Ectodermal cell (in vitro differentiated cells): ENCODE measurements around the gene ADAMTSL3. TPM values are rescaled to one million over a fixed set of nuclear protein-coding genes. Genes with fewer than 3 reads are reported as not detected.
A peak's percentile ranks its signal among the peaks of the same experiment; 100 is the strongest.

ENCODE experiments used
- H3K27ac ChIP-seq: 2 replicates; pipeline ENCODE4 v1.7.0; 2013; ENCODE audit warnings: mild to moderate bottlenecking, low read depth, low read length; ENCODE audit not compliant: insufficient read depth, poor library complexity, severe bottlenecking
- H3K27me3 ChIP-seq: 2 replicates; pipeline ENCODE4 v1.7.0; 2013; ENCODE audit warnings: mild to moderate bottlenecking, low read length; ENCODE audit not compliant: insufficient read depth, control insufficient read depth, poor library complexity, severe bottlenecking
- H3K36me3 ChIP-seq: one replicate; pipeline ENCODE4 v1.7.0; 2013; ENCODE audit warnings: low read length; ENCODE audit not compliant: control insufficient read depth, insufficient read depth
- H3K4me1 ChIP-seq: one replicate; pipeline ENCODE4 v1.7.0; 2013; ENCODE audit warnings: low read length; ENCODE audit not compliant: control insufficient read depth, insufficient read depth
- H3K4me3 ChIP-seq: 2 replicates; pipeline ENCODE4 v1.7.0; 2013; ENCODE audit warnings: low read depth, low read length, control low read depth; ENCODE audit not compliant: insufficient read depth
- H3K9me3 ChIP-seq: 2 replicates; pipeline ENCODE4 v1.7.0; 2013; ENCODE audit warnings: mild to moderate bottlenecking, low read length, moderate library complexity; ENCODE audit not compliant: control insufficient read depth
- WGBS, 2 experiments: methylation state at CpG; one replicate each; pipeline ENCODE4 v1.1.7; 2013; ENCODE audit warnings: missing lambda C conversion rate in 2 of 2; 5-methylcytosine and 5-hydroxymethylcytosine counted together
- polyA plus RNA-seq, 4 experiments: library from polyadenylated mRNA; stranded (reverse); fragments of 50-300 nt; gene quantifications; one replicate each; pipeline ENCODE4 v1.2.3, GENCODE V29; 2013

Gene ADAMTSL3, protein sequence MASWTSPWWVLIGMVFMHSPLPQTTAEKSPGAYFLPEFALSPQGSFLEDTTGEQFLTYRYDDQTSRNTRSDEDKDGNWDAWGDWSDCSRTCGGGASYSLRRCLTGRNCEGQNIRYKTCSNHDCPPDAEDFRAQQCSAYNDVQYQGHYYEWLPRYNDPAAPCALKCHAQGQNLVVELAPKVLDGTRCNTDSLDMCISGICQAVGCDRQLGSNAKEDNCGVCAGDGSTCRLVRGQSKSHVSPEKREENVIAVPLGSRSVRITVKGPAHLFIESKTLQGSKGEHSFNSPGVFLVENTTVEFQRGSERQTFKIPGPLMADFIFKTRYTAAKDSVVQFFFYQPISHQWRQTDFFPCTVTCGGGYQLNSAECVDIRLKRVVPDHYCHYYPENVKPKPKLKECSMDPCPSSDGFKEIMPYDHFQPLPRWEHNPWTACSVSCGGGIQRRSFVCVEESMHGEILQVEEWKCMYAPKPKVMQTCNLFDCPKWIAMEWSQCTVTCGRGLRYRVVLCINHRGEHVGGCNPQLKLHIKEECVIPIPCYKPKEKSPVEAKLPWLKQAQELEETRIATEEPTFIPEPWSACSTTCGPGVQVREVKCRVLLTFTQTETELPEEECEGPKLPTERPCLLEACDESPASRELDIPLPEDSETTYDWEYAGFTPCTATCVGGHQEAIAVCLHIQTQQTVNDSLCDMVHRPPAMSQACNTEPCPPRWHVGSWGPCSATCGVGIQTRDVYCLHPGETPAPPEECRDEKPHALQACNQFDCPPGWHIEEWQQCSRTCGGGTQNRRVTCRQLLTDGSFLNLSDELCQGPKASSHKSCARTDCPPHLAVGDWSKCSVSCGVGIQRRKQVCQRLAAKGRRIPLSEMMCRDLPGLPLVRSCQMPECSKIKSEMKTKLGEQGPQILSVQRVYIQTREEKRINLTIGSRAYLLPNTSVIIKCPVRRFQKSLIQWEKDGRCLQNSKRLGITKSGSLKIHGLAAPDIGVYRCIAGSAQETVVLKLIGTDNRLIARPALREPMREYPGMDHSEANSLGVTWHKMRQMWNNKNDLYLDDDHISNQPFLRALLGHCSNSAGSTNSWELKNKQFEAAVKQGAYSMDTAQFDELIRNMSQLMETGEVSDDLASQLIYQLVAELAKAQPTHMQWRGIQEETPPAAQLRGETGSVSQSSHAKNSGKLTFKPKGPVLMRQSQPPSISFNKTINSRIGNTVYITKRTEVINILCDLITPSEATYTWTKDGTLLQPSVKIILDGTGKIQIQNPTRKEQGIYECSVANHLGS (N-terminal part only)
- polyA plus RNA-seq (2013, experiment 1 of 4), result 0.57 TPM
- polyA plus RNA-seq (2013, experiment 2 of 4), result 1.1 TPM
- 0.91 TPM for polyA plus RNA-seq (2013, experiment 3 of 4)
- polyA plus RNA-seq (2013, experiment 4 of 4), result 0.85 TPM

DNA sequence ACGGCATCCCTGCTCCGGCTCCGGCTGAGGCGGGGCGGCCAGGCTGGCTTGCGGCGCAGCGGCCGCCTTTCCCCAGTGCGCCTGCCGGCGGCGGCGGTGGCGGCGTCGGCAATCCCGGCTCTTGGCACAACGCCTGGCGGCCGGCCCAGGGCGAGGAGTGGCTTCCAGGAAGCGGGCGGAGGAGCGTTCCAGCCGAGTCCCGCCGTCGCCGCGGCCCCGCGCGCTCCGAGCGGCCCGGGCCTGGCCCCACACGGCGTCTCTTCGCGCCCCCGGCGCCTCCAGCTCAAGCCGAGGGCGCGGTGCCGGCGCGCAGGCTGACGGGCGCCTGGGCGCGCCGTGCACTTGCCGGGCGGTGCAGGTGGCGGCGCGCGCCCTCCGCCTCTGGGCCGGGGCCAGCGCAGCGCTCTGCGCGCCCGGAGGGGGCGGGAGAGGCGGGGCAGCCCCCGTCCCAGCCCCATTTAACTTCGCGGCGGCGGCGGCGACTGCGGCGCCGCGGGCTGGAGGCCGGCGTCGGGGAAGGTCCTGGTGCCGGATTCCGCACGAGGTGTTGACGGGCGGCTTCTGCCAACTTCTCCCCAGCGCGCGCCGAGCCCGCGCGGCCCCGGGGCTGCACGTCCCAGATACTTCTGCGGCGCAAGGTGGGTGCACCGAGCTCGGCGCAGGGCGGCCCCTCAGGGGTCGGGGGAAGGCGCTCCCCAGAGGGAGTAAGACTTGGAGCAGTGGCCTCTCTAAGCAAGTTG, at the start of gene ADAMTSL3:
ADAMTSL3 (plus strand) TSS at position 485 of the 740 bp plus-strand sequence. CDS start 1,639 bp downstream, outside the sequence.
- WGBS, 2 experiments, result 1% methylated on average over 105 of the region's 105 CpGs
- Histone ChIP-seq H3K4me3 (peak within 1 kb of the TSS; percentile 40), H3K27ac (no peak within 1 kb of the TSS), H3K4me1 (peaks cover 4% of the 10 kb centered on the region), H3K36me3 (no peaks in the 10 kb centered on the region), H3K9me3 (no peaks in the 10 kb centered on the region), H3K27me3 (peaks cover 54% of the 10 kb centered on the region)

DNA sequence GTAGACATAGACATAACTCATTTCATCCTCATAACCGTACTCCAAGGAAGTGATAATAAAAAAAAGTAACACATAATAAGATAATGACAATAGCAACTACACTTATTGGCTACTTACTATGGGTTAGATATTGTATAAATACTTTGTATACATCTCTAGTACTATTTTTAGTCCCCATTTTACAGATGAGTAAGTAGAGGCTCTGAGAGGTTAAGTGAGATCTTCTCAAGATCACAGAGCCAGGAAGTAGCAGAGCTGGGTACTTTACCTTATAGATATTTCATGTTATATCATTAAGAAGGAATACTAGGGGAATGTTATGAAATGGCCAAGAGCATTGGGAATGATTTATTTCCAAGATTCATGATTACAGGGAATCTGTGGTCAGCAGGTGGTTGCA, 49.4 kb upstream of the ADAMTSL3 start:
- H3K27me3 ChIP-seq, result no peaks in the 10 kb centered on the region
- no peak overlapping the region for H3K4me3 ChIP-seq
- whole genome bisulfite sequencing, 2 experiments, result no CpG with 5 or more reads among the region's 1 CpG
- no peaks in the 10 kb centered on the region for H3K9me3 ChIP-seq
- H3K4me1 ChIP-seq, result no peaks in the 10 kb centered on the region
- H3K27ac ChIP-seq, result no peak overlapping the region
- no peaks in the 10 kb centered on the region for H3K36me3 ChIP-seq

DNA sequence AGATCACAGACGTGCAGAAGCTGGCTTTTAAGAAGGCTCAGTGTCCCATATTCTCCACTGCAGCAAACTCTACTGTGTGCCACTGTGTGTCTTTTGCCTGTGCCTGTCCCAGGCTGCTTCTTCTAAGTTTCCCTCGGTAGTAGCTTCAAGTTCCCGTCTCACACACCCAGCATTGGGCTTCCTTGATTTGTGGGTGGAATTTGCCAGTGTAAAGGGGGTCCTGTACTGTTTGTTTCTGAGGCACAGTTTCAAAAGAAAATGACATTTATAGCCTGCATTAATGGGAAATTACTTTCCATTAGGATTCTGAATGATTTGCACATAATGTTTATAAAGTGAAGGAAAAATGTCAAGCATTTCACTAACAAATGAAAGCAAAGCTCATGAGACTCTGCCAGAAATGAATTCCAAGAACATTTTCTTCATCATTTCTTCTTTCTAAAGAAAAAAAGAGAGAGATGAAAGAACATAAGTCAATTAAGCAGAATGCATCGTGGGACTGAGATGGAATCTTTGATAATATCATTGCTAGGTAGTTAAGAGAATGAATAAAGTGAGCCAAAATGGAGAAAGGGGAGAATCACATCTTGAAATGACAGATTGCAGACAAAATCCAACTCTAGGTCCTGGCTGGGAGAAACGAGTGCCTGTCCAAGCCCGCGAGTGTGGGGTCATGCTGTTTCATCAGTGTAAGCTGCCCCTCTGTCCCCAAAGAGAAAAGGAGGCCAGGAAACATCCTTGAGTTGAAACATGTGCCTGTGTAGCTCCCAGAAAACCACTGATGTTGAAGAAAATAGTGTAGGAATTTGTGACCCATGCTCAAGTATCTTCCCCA, 48.6 kb upstream of the ADAMTSL3 start:
- H3K9me3 ChIP-seq, result no peaks in the 10 kb centered on the region
- H3K4me3 ChIP-seq, result no peak overlapping the region
- no peaks in the 10 kb centered on the region for H3K36me3 ChIP-seq
- H3K4me1 ChIP-seq, result no peaks in the 10 kb centered on the region
- H3K27ac ChIP-seq, result no peak overlapping the region
- no peaks in the 10 kb centered on the region for H3K27me3 ChIP-seq
- 91% methylated on average over 7 of the region's 7 CpGs for WGBS, 2 experiments

DNA sequence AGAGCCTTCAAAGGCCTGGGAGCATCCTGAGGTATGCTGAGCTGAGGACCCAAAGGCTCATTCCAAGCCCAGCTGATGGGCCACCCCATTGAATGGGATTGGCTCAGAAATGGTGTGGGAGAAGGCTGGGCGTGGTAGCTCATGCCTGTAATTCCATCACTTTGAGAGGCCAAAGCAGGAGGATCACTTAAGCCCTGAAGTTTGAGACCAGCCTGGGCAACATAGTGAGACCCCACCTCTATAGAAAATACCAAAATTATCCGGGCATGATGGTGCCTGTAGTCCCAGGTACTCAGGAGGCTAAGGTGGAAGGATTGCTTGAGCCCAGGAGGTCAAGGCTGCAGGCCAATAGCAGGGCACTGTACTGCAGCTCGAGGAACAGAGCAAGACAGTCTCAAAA, 43.8 kb upstream of the ADAMTSL3 start:
- Histone ChIP-seq H3K27me3 (no peaks in the 10 kb centered on the region), H3K36me3 (no peaks in the 10 kb centered on the region), H3K27ac (no peak overlapping the region), H3K4me3 (no peak overlapping the region), H3K4me1 (no peaks in the 10 kb centered on the region), H3K9me3 (no peaks in the 10 kb centered on the region)
- WGBS, 2 experiments, result 92 to 93% methylated on average over 3 of the region's 3 CpGs

DNA sequence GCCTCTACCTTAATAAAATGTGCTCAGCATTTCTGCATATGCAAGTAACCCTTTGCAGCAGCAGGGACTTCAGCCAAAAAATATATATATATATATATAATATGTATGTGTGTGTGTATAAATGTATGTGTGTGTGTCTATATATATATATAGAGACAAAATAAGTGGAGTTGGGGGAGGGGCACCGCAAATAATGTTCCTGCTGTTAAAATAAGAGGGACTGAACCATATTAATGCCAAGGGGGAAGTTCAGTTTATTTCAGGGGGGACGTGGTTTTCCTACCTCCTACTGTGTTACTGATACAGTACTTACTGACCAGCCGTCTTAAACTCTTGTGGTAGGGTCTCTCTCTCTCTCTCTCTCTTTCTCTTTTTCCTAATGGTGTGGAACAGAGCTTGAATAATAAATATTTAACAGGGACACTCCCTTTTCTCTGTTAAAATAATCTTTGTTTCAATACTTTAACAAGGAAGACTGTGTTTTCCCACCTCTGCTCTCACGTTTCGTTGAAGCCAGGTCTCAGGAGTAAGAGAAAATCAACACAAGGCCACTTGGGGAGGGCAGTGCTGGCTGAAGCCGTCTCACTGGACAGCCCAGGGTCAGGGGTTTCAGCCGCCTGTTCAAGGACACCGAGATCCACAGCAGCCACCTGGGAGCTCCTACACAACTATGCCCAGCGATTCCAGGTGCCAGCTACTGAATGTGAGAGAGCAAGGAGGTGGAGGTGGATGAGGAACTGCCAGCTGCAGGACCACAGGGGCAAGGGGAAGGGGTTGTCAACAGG, 42.8 kb upstream of the ADAMTSL3 start:
- Histone ChIP-seq H3K36me3 (no peaks in the 10 kb centered on the region), H3K9me3 (no peaks in the 10 kb centered on the region), H3K4me1 (no peaks in the 10 kb centered on the region), H3K27me3 (no peaks in the 10 kb centered on the region), H3K27ac (no peak overlapping the region), H3K4me3 (no peak overlapping the region)
- 91 to 96% methylated on average over 8 of the region's 9 CpGs for WGBS, 2 experiments

DNA sequence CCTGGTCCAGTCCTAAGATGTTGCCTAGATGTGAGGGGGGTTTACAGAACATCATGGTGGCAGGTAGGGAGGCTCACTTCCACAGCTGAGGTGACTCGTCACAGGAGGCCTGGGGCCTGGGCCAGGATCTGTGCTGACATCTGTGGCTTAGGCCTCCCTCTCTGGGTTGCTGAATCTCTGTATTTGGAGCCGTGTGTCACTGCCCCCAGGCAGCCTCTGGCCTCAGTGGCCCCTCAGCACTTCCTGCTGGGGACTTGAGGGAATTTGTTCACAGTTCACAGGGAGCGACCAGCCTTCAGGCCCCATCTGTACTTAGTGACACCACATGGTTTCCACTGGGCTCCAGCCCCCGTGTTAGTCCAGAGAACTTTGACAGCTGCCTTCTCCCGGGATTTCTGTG, 41.7 kb upstream of the ADAMTSL3 start:
- no peaks in the 10 kb centered on the region for H3K27me3 ChIP-seq
- WGBS, 2 experiments, result 87 to 90% methylated on average over 5 of the region's 5 CpGs

DNA sequence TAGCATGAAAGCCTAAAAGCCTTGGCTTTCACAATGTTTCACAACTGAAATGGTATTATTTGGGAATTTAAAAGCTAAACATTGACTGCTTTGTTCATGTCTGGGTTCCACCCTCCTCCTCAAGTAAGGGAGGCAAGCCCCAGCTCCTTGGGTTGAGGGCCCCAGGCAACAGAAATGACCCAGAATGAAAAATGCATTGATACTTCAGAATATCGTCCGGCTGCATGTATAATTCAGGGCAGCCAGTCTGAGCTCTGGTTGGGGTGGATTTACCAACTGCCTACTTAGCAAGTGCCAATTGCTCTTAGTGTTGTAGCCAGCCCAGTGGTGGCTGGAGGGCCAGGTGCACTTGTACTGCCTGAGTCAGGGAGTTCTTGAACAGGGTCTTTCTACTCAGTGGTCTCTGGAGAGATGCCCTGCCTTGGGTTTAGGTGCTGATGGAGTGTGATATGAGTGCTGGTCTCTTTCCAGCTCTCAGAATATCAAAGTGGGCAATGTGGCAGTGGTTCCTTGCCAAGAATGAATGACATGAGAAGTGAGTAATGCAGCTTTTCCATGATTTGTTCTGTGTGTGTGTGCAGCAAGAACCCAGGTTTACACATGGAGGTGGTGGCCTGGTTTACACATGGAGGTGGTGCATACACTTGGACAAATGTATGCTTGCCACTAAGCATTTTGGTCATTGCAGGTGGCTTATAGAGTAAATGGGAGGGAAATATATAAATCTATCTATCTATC, 40.9 kb upstream of the ADAMTSL3 start:
- H3K36me3 ChIP-seq, result no peaks in the 10 kb centered on the region
- H3K4me1 ChIP-seq, result no peaks in the 10 kb centered on the region
- no peak overlapping the region for H3K4me3 ChIP-seq
- H3K27me3 ChIP-seq, result no peaks in the 10 kb centered on the region
- no peak overlapping the region for H3K27ac ChIP-seq
- 90 to 95% methylated on average over 2 of the region's 2 CpGs for WGBS, 2 experiments
- no peaks in the 10 kb centered on the region for H3K9me3 ChIP-seq

More for the DNA sequence above, 41.7 kb upstream of the ADAMTSL3 start:
- Histone ChIP-seq H3K36me3 (no peaks in the 10 kb centered on the region), H3K27ac (no peak overlapping the region), H3K4me1 (no peaks in the 10 kb centered on the region), H3K9me3 (no peaks in the 10 kb centered on the region), H3K4me3 (no peak overlapping the region)

DNA sequence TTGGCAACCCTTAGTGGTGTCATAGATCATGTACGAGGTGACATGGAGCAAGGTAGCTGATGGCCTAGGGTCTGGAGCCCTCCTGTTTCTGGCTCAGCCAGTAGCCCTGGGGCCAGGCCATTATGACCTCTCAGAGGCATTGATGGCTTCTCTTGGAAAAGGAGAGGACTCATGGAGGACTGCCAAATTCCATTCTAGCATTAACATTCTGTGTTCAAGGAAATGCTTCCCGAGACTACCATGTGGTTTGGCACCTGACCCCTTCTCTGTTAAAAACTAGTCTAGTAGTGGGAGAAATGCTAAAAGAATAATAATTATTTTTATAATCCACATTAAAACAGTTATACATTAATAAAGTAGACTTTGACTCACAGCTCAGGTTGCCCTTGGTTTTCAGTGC, 40.2 kb upstream of the ADAMTSL3 start:
- H3K27ac ChIP-seq, result no peak overlapping the region
- H3K9me3 ChIP-seq, result no peaks in the 10 kb centered on the region
- no peaks in the 10 kb centered on the region for H3K27me3 ChIP-seq
- no peaks in the 10 kb centered on the region for H3K36me3 ChIP-seq
- WGBS, 2 experiments, result 93 to 96% methylated on average over 2 of the region's 2 CpGs
- H3K4me1 ChIP-seq, result no peaks in the 10 kb centered on the region
- H3K4me3 ChIP-seq, result no peak overlapping the region
